ENCODE data around the gene EIF4G3.

The EIF4G3 gene

GRCh38 chr1:20978413-20978812, 198.3 kb downstream of the EIF4G3 start:
- H3K4me3 ChIP-seq (ENCODE audit: low read length) = no peak overlapping the region
- no peaks in the 10 kb centered on the region for H3K27me3 ChIP-seq (ENCODE audit: control insufficient read depth, insufficient read depth, low read length)
- no peaks in the 10 kb centered on the region for H3K4me1 ChIP-seq (ENCODE audit: control insufficient read depth, insufficient read depth, low read length)
- H3K9ac ChIP-seq (ENCODE audit: low read length) = no peak overlapping the region
- no peaks in the 10 kb centered on the region for H3K36me3 ChIP-seq (ENCODE audit: control insufficient read depth, insufficient read depth, low read length)
- H3K27ac ChIP-seq (ENCODE audit: low read depth, low read length) = no peak overlapping the region

GRCh38 chr1:20975668-20976067, 201.0 kb downstream of the EIF4G3 start:
- H3K9ac ChIP-seq (ENCODE audit: low read length) = no peak overlapping the region
- H3K27me3 ChIP-seq (ENCODE audit: control insufficient read depth, insufficient read depth, low read length) = no peaks in the 10 kb centered on the region
- H3K27ac ChIP-seq (ENCODE audit: low read depth, low read length) = no peak overlapping the region
- H3K4me3 ChIP-seq (ENCODE audit: low read length) = no peak overlapping the region
- no peaks in the 10 kb centered on the region for H3K36me3 ChIP-seq (ENCODE audit: control insufficient read depth, insufficient read depth, low read length)
- no peaks in the 10 kb centered on the region for H3K4me1 ChIP-seq (ENCODE audit: control insufficient read depth, insufficient read depth, low read length)

GRCh38 chr1:20974951-20975350, 201.7 kb downstream of the EIF4G3 start:
- no peak overlapping the region for H3K4me3 ChIP-seq (ENCODE audit: low read length)
- H3K9ac ChIP-seq (ENCODE audit: low read length) = no peak overlapping the region
- no peak overlapping the region for H3K27ac ChIP-seq (ENCODE audit: low read depth, low read length)
- no peaks in the 10 kb centered on the region for H3K4me1 ChIP-seq (ENCODE audit: control insufficient read depth, insufficient read depth, low read length)
- no peaks in the 10 kb centered on the region for H3K27me3 ChIP-seq (ENCODE audit: control insufficient read depth, insufficient read depth, low read length)
- no peaks in the 10 kb centered on the region for H3K36me3 ChIP-seq (ENCODE audit: control insufficient read depth, insufficient read depth, low read length)

- H3K27me3 ChIP-seq (ENCODE audit: control insufficient read depth, insufficient read depth, low read length) = no peaks in the 10 kb centered on the region
Observed at GRCh38 chr1:20974069-20974468, 202.6 kb downstream of the EIF4G3 start.

GRCh38 chr1:20972855-20973254, 203.8 kb downstream of the EIF4G3 start:
- Histone ChIP-seq H3K36me3 (ENCODE audit: control insufficient read depth, insufficient read depth, low read length) (peaks cover 2% of the 10 kb centered on the region), H3K27me3 (ENCODE audit: control insufficient read depth, insufficient read depth, low read length) (no peaks in the 10 kb centered on the region), H3K4me1 (ENCODE audit: control insufficient read depth, insufficient read depth, low read length) (no peaks in the 10 kb centered on the region), H3K27ac (ENCODE audit: low read depth, low read length) (no peak overlapping the region), H3K9ac (ENCODE audit: low read length) (no peak overlapping the region), H3K4me3 (ENCODE audit: low read length) (no peak overlapping the region)

More at GRCh38 chr1:20974069-20974468, 202.6 kb downstream of the EIF4G3 start:
- no peak overlapping the region for H3K27ac ChIP-seq (ENCODE audit: low read depth, low read length)
- H3K9ac ChIP-seq (ENCODE audit: low read length) = no peak overlapping the region
- H3K36me3 ChIP-seq (ENCODE audit: control insufficient read depth, insufficient read depth, low read length) = peaks cover 2% of the 10 kb centered on the region
- H3K4me1 ChIP-seq (ENCODE audit: control insufficient read depth, insufficient read depth, low read length) = no peaks in the 10 kb centered on the region
- H3K4me3 ChIP-seq (ENCODE audit: low read length) = no peak overlapping the region

GRCh38 chr1:20964540-20965484, 211.9 kb downstream of the EIF4G3 start:
- no peaks in the 10 kb centered on the region for H3K27me3 ChIP-seq (ENCODE audit: control insufficient read depth, insufficient read depth, low read length)
- H3K4me3 ChIP-seq (ENCODE audit: low read length) = no peak overlapping the region
- no peak overlapping the region for H3K27ac ChIP-seq (ENCODE audit: low read depth, low read length)
- H3K36me3 ChIP-seq (ENCODE audit: control insufficient read depth, insufficient read depth, low read length) = peaks cover 2% of the 10 kb centered on the region
- H3K4me1 ChIP-seq (ENCODE audit: control insufficient read depth, insufficient read depth, low read length) = no peaks in the 10 kb centered on the region
- no peak overlapping the region for H3K9ac ChIP-seq (ENCODE audit: low read length)

GRCh38 chr1:20962576-20963258, 214.0 kb downstream of the EIF4G3 start:
- no peak overlapping the region for H3K27ac ChIP-seq (ENCODE audit: low read depth, low read length)
- H3K4me3 ChIP-seq (ENCODE audit: low read length) = no peak overlapping the region
- no peaks in the 10 kb centered on the region for H3K36me3 ChIP-seq (ENCODE audit: control insufficient read depth, insufficient read depth, low read length)
- H3K4me1 ChIP-seq (ENCODE audit: control insufficient read depth, insufficient read depth, low read length) = no peaks in the 10 kb centered on the region
- H3K9ac ChIP-seq (ENCODE audit: low read length) = no peak overlapping the region
- no peaks in the 10 kb centered on the region for H3K27me3 ChIP-seq (ENCODE audit: control insufficient read depth, insufficient read depth, low read length)

- no peak overlapping the region for H3K9ac ChIP-seq (ENCODE audit: low read length)
- no peak overlapping the region for H3K27ac ChIP-seq (ENCODE audit: low read depth, low read length)
- H3K36me3 ChIP-seq (ENCODE audit: control insufficient read depth, insufficient read depth, low read length) = no peaks in the 10 kb centered on the region
- H3K27me3 ChIP-seq (ENCODE audit: control insufficient read depth, insufficient read depth, low read length) = no peaks in the 10 kb centered on the region
- no peaks in the 10 kb centered on the region for H3K4me1 ChIP-seq (ENCODE audit: control insufficient read depth, insufficient read depth, low read length)
- no peak overlapping the region for H3K4me3 ChIP-seq (ENCODE audit: low read length)
Observed at GRCh38 chr1:20958430-20958829, 218.3 kb downstream of the EIF4G3 start.

- H3K36me3 ChIP-seq (ENCODE audit: control insufficient read depth, insufficient read depth, low read length) = no peaks in the 10 kb centered on the region
- no peaks in the 10 kb centered on the region for H3K27me3 ChIP-seq (ENCODE audit: control insufficient read depth, insufficient read depth, low read length)
- H3K4me3 ChIP-seq (ENCODE audit: low read length) = no peak overlapping the region
- H3K9ac ChIP-seq (ENCODE audit: low read length) = no peak overlapping the region
- H3K4me1 ChIP-seq (ENCODE audit: control insufficient read depth, insufficient read depth, low read length) = no peaks in the 10 kb centered on the region
- H3K27ac ChIP-seq (ENCODE audit: low read depth, low read length) = no peak overlapping the region
Observed at GRCh38 chr1:20956272-20956671, 220.4 kb downstream of the EIF4G3 start.

- Histone ChIP-seq H3K27me3 (ENCODE audit: control insufficient read depth, insufficient read depth, low read length) (no peaks in the 10 kb centered on the region), H3K9ac (ENCODE audit: low read length) (no peak overlapping the region), H3K27ac (ENCODE audit: low read depth, low read length) (no peak overlapping the region), H3K4me3 (ENCODE audit: low read length) (no peak overlapping the region), H3K36me3 (ENCODE audit: control insufficient read depth, insufficient read depth, low read length) (no peaks in the 10 kb centered on the region), H3K4me1 (ENCODE audit: control insufficient read depth, insufficient read depth, low read length) (no peaks in the 10 kb centered on the region)
Observed at GRCh38 chr1:20950679-20951078, 226.0 kb downstream of the EIF4G3 start.

GRCh38 chr1:20949871-20950590, 226.7 kb downstream of the EIF4G3 start:
- H3K4me1 ChIP-seq (ENCODE audit: control insufficient read depth, insufficient read depth, low read length) = no peaks in the 10 kb centered on the region
- H3K9ac ChIP-seq (ENCODE audit: low read length) = no peak overlapping the region
- H3K27ac ChIP-seq (ENCODE audit: low read depth, low read length) = no peak overlapping the region
- no peaks in the 10 kb centered on the region for H3K27me3 ChIP-seq (ENCODE audit: control insufficient read depth, insufficient read depth, low read length)
- H3K4me3 ChIP-seq (ENCODE audit: low read length) = no peak overlapping the region
- no peaks in the 10 kb centered on the region for H3K36me3 ChIP-seq (ENCODE audit: control insufficient read depth, insufficient read depth, low read length)

GRCh38 chr1:20948101-20948500, 228.6 kb downstream of the EIF4G3 start:
- Histone ChIP-seq H3K9ac (ENCODE audit: low read length) (no peak overlapping the region), H3K27ac (ENCODE audit: low read depth, low read length) (no peak overlapping the region), H3K4me3 (ENCODE audit: low read length) (no peak overlapping the region), H3K36me3 (ENCODE audit: control insufficient read depth, insufficient read depth, low read length) (no peaks in the 10 kb centered on the region), H3K4me1 (ENCODE audit: control insufficient read depth, insufficient read depth, low read length) (no peaks in the 10 kb centered on the region), H3K27me3 (ENCODE audit: control insufficient read depth, insufficient read depth, low read length) (no peaks in the 10 kb centered on the region)
